Mesodermal cell (in vitro differentiated cells): ENCODE results near the gene CCDC169.

ENCODE experiments used
- H3K27ac ChIP-seq: 2 replicates; pipeline ENCODE4 v1.7.0; 2013; ENCODE audit warnings: mild to moderate bottlenecking, low read depth, low read length, moderate library complexity; ENCODE audit not compliant: severe bottlenecking
- H3K36me3 ChIP-seq: 2 replicates; pipeline ENCODE4 v1.7.1; 2013; ENCODE audit warnings: mild to moderate bottlenecking, low read length, moderate library complexity; ENCODE audit not compliant: control insufficient read depth, insufficient read depth
- H3K4me1 ChIP-seq: one replicate; pipeline ENCODE4 v1.7.1; 2013; ENCODE audit warnings: mild to moderate bottlenecking, low read length; ENCODE audit not compliant: insufficient read depth, control insufficient read depth, poor library complexity, severe bottlenecking
- H3K4me3 ChIP-seq: 2 replicates; pipeline ENCODE4 v1.7.0; 2013; ENCODE audit warnings: low read length, control low read depth, mild to moderate bottlenecking; ENCODE audit not compliant: insufficient read depth, poor library complexity, severe bottlenecking; ENCODE audit errors: extremely low read depth
- H3K9me3 ChIP-seq: 2 replicates; pipeline ENCODE4 v1.7.1; 2013; ENCODE audit warnings: mild to moderate bottlenecking, low read length, moderate library complexity; ENCODE audit not compliant: control insufficient read depth
- WGBS, 2 experiments: methylation state at CpG; one replicate each; pipeline ENCODE4 v1.1.5; 2013; ENCODE audit warnings: missing lambda C conversion rate in 2 of 2; ENCODE audit not compliant: insufficient coverage in 2 of 2; 5-methylcytosine and 5-hydroxymethylcytosine counted together

CCDC169 gene

GRCh38 chr13:36275190-36276002 lies 22.2 kb downstream of the CCDC169 start:
- H3K27ac ChIP-seq = peak overlapping the region; percentile 47
- H3K36me3 ChIP-seq = no peaks in the 10 kb centered on the region
- WGBS, 2 experiments = no CpG with 5 or more reads among the region's 3 CpGs
- no peak overlapping the region for H3K4me3 ChIP-seq
- peaks cover 6% of the 10 kb centered on the region for H3K4me1 ChIP-seq
- no peaks in the 10 kb centered on the region for H3K9me3 ChIP-seq

- Histone ChIP-seq H3K9me3 (no peaks in the 10 kb centered on the region), H3K4me3 (no peak overlapping the region), H3K27ac (no peak overlapping the region), H3K36me3 (no peaks in the 10 kb centered on the region), H3K4me1 (peaks cover 6% of the 10 kb centered on the region)
- WGBS, 2 experiments = 100% methylated on average over 1 of the region's 2 CpGs
These were observed 24.2 kb downstream of the CCDC169 start for GRCh38 chr13:36273431-36273830.

- no peaks in the 10 kb centered on the region for H3K9me3 ChIP-seq
- no peak overlapping the region for H3K4me3 ChIP-seq
- no peak overlapping the region for H3K27ac ChIP-seq
These were observed 35.6 kb downstream of the CCDC169 start for GRCh38 chr13:36261976-36262375.

GRCh38 chr13:36261011-36261410 lies 36.6 kb downstream of the CCDC169 start:
- H3K9me3 ChIP-seq = no peaks in the 10 kb centered on the region
- 86 to 87% methylated on average over 3 of the region's 3 CpGs for WGBS, 2 experiments
- H3K4me3 ChIP-seq = no peak overlapping the region
- no peaks in the 10 kb centered on the region for H3K4me1 ChIP-seq
- no peaks in the 10 kb centered on the region for H3K36me3 ChIP-seq
- H3K27ac ChIP-seq = no peak overlapping the region

More at GRCh38 chr13:36261976-36262375, 35.6 kb downstream of the CCDC169 start:
- Histone ChIP-seq H3K4me1 (no peaks in the 10 kb centered on the region), H3K36me3 (no peaks in the 10 kb centered on the region)

GRCh38 chr13:36259361-36260137 lies 38.1 kb downstream of the CCDC169 start:
- H3K36me3 ChIP-seq = no peaks in the 10 kb centered on the region
- no peaks in the 10 kb centered on the region for H3K9me3 ChIP-seq
- no peaks in the 10 kb centered on the region for H3K4me1 ChIP-seq
- H3K27ac ChIP-seq = no peak overlapping the region
- H3K4me3 ChIP-seq = no peak overlapping the region
- WGBS, 2 experiments = 95 to 98% methylated on average over 6 to 8 of the region's 8 CpGs

- Histone ChIP-seq H3K36me3 (no peaks in the 10 kb centered on the region), H3K4me3 (no peak overlapping the region), H3K4me1 (no peaks in the 10 kb centered on the region), H3K27ac (no peak overlapping the region), H3K9me3 (no peaks in the 10 kb centered on the region)
- 87 to 90% methylated on average over 8 of the region's 8 CpGs for WGBS, 2 experiments
These were observed 38.8 kb downstream of the CCDC169 start for GRCh38 chr13:36258831-36259230.

GRCh38 chr13:36251526-36251925 lies 46.1 kb downstream of the CCDC169 start:
- Histone ChIP-seq H3K9me3 (peaks cover 11% of the 10 kb centered on the region), H3K4me3 (no peak overlapping the region), H3K36me3 (peaks cover 11% of the 10 kb centered on the region), H3K27ac (no peak overlapping the region), H3K4me1 (no peaks in the 10 kb centered on the region)

GRCh38 chr13:36251017-36251416 lies 46.6 kb downstream of the CCDC169 start:
- WGBS, 2 experiments = 93 to 100% methylated on average over 2 of the region's 4 CpGs
- Histone ChIP-seq H3K27ac (no peak overlapping the region), H3K36me3 (peaks cover 11% of the 10 kb centered on the region), H3K9me3 (peaks cover 11% of the 10 kb centered on the region), H3K4me3 (no peak overlapping the region), H3K4me1 (no peaks in the 10 kb centered on the region)

- no peaks in the 10 kb centered on the region for H3K4me1 ChIP-seq
- H3K4me3 ChIP-seq = no peak overlapping the region
- H3K9me3 ChIP-seq = peaks cover 11% of the 10 kb centered on the region
- H3K27ac ChIP-seq = no peak overlapping the region
- peaks cover 11% of the 10 kb centered on the region for H3K36me3 ChIP-seq
These were observed 48.9 kb downstream of the CCDC169 start for GRCh38 chr13:36248700-36249099.

- Histone ChIP-seq H3K4me1 (no peaks in the 10 kb centered on the region), H3K36me3 (peaks cover 11% of the 10 kb centered on the region), H3K9me3 (peaks cover 11% of the 10 kb centered on the region), H3K4me3 (no peak overlapping the region), H3K27ac (no peak overlapping the region)
- 91% methylated on average over 1 of the region's 1 CpG; no CpG with 5 or more reads in 1 of the 2 experiments for WGBS, 2 experiments
These were observed 52.6 kb downstream of the CCDC169 start for GRCh38 chr13:36244990-36245389.

GRCh38 chr13:36244073-36244472 lies 53.5 kb downstream of the CCDC169 start:
- Histone ChIP-seq H3K4me1 (no peaks in the 10 kb centered on the region), H3K27ac (no peak overlapping the region), H3K4me3 (no peak overlapping the region), H3K36me3 (peaks cover 11% of the 10 kb centered on the region), H3K9me3 (peaks cover 11% of the 10 kb centered on the region)
- 80 to 100% methylated on average over 1 of the region's 2 CpGs for WGBS, 2 experiments
